ENCODE measurements around the gene CKM. TPM values are rescaled to one million over a fixed set of nuclear protein-coding genes. Genes with fewer than 3 reads are reported as not detected.

CKM gene
- total and polyA plus RNA-seq, 2 experiments from 2014 or later, result 1.0 to 1.3 TPM

DNA sequence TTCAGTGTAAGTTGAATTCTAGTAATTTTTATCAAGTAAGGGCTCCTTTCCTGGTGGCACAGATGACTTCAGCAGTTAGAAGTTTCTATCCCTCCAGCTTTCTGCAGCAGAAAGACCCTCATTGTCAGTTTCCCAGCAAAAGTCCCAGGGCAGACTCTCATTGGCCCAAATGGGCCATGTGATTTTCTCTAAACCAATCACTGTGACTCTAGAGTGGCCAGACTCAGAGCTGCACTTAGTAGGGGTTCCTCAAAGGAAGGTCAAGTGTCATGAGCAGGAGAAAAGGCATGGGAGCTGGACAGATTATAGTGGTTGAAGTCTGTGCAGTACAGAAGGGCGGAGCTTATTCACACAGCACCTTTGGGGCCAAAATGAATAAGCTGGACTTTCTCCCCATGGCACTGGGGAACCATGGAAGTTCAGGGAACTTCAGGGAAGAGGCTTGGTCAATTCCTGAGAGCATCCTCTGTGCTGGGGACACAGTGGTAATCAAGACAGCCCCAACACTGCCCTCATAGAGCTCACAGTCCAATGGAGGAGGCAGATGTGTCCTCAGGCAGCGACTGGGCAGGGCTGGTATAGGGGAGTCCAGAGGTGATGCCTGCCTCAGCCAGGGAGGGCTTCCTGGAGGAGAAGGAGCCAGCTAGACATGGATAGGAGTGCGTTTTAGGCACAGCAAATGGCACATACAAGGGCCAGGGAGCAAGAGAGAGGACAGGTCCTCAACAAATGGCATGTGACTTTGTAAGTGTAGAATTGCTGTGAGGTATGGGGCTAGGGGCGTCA is 18.3 kb downstream of the CKM start:
- no peaks in the 10 kb centered on the region for H3K36me3 ChIP-seq (replicated peaks; ENCODE audit: insufficient read depth, low read depth)
- no peaks in the 10 kb centered on the region for H3K27me3 ChIP-seq
- H3K27ac ChIP-seq, result no peak overlapping the region
- H2AFZ ChIP-seq, result no peak overlapping the region
- H3K9me3 ChIP-seq (ENCODE audit: low read depth), result no peaks in the 10 kb centered on the region
- no peaks in the 10 kb centered on the region for H3K9me2 ChIP-seq (replicated peaks; ENCODE audit: insufficient read depth)
- no peak overlapping the region for H3K4me3 ChIP-seq
- DNase-seq (ENCODE audit: low spot score), result no peak
- H4K20me1 ChIP-seq (ENCODE audit: insufficient read depth, poor library complexity, severe bottlenecking), result no peaks in the 10 kb centered on the region
- H3K4me1 ChIP-seq (ENCODE audit: insufficient read depth), result no peaks in the 10 kb centered on the region
- no peak overlapping the region for H3K4me2 ChIP-seq
- WGBS (ENCODE audit: low lambda C conversion rate, missing lambda C conversion rate), result 83% methylated on average over 4 of the region's 4 CpGs
- TF ChIP-seq EZH2phosphoT487 (IDR thresholded peaks at IDR 0.05; ENCODE audit: low read depth, severe bottlenecking, unreplicated experiment) (no peak), EZH2 (IDR thresholded peaks at IDR 0.05; ENCODE audit: borderline replicate concordance) (no peak)
- TF ChIP-seq, protein P1, sequence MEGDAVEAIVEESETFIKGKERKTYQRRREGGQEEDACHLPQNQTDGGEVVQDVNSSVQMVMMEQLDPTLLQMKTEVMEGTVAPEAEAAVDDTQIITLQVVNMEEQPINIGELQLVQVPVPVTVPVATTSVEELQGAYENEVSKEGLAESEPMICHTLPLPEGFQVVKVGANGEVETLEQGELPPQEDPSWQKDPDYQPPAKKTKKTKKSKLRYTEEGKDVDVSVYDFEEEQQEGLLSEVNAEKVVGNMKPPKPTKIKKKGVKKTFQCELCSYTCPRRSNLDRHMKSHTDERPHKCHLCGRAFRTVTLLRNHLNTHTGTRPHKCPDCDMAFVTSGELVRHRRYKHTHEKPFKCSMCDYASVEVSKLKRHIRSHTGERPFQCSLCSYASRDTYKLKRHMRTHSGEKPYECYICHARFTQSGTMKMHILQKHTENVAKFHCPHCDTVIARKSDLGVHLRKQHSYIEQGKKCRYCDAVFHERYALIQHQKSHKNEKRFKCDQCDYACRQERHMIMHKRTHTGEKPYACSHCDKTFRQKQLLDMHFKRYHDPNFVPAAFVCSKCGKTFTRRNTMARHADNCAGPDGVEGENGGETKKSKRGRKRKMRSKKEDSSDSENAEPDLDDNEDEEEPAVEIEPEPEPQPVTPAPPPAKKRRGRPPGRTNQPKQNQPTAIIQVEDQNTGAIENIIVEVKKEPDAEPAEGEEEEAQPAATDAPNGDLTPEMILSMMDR (IDR thresholded peaks at IDR 0.05; ENCODE audit: poor library complexity), result no peak
- H3K79me2 ChIP-seq, result no peaks in the 10 kb centered on the region

DNA sequence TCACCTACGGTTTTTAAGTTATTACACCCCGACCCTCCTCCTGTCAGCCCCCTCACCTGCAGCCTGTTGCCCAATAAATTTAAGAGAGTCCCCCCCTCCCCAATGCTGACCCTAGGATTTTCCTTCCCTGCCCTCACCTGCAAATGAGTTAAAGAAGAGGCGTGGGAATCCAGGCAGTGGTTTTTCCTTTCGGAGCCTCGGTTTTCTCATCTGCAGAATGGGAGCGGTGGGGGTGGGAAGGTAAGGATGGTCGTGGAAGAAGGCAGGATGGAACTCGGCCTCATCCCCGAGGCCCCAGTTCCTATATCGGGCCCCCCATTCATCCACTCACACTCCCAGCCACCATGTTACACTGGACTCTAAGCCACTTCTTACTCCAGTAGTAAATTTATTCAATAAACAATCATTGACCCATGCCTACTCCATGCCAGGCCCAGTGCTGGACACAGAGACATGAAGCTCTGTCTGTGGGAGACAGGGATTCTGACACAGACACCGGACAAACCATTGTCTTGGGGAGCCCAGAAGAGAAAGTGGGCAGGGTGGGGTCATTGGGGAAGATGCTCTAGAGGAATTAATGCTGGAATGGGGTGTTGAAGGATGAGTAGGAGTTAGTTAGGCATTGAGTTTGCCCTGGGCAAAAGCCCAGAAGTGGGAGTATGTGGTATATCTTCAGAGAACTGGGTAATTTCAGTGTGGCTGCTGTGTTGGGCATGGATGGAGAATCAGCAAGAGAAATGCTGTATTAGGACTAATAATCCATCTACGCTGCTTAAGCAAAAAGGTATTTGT is 19.2 kb downstream of the CKM start:
- H3K4me2 ChIP-seq, result no peak overlapping the region
- no peaks in the 10 kb centered on the region for H3K79me2 ChIP-seq
- H3K27me3 ChIP-seq, result no peaks in the 10 kb centered on the region
- no peak overlapping the region for H3K4me3 ChIP-seq
- no peaks in the 10 kb centered on the region for H3K9me3 ChIP-seq (ENCODE audit: low read depth)
- 95% methylated on average over 12 of the region's 12 CpGs for WGBS (ENCODE audit: low lambda C conversion rate, missing lambda C conversion rate)
- no peak overlapping the region for H3K27ac ChIP-seq
- H2AFZ ChIP-seq, result no peak overlapping the region
- no peak for TF ChIP-seq EZH2phosphoT487 (IDR thresholded peaks at IDR 0.05; ENCODE audit: low read depth, severe bottlenecking, unreplicated experiment)
- TF ChIP-seq EZH2 (IDR thresholded peaks at IDR 0.05; ENCODE audit: borderline replicate concordance), result no peak
- TF ChIP-seq, protein P1 (IDR thresholded peaks at IDR 0.05; ENCODE audit: poor library complexity), result no peak
- no peak for DNase-seq (ENCODE audit: low spot score)
- no peaks in the 10 kb centered on the region for H3K36me3 ChIP-seq (replicated peaks; ENCODE audit: insufficient read depth, low read depth)
- no peaks in the 10 kb centered on the region for H3K9me2 ChIP-seq (replicated peaks; ENCODE audit: insufficient read depth)
- H3K4me1 ChIP-seq (ENCODE audit: insufficient read depth), result no peaks in the 10 kb centered on the region
- H4K20me1 ChIP-seq (ENCODE audit: insufficient read depth, poor library complexity, severe bottlenecking), result no peaks in the 10 kb centered on the region

DNA sequence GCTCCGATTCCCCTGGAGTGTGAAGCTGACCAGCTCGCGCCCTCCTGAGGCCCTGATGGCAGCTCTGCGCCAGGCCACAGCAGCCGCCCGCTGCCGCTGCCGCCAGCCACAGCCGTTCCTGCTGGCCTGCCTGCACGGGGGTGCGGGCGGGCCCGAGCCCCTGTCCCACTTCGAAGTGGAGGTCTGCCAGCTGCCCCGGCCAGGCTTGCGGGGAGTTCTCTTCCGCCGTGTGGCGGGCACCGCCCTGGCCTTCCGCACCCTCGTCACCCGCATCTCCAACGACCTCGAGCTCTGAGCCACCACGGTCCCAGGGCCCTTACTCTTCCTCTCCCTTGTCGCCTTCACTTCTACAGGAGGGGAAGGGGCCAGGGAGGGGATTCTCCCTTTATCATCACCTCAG is 20.3 kb downstream of the CKM start:
- Histone ChIP-seq H3K27me3 (no peaks in the 10 kb centered on the region), H3K27ac (no peak overlapping the region), H3K4me3 (no peak overlapping the region), H3K4me1 (ENCODE audit: insufficient read depth) (no peaks in the 10 kb centered on the region), H2AFZ (no peak overlapping the region), H3K9me3 (ENCODE audit: low read depth) (no peaks in the 10 kb centered on the region), H4K20me1 (ENCODE audit: insufficient read depth, poor library complexity, severe bottlenecking) (no peaks in the 10 kb centered on the region), H3K4me2 (no peak overlapping the region), H3K79me2 (no peaks in the 10 kb centered on the region), H3K36me3 (replicated peaks; ENCODE audit: insufficient read depth, low read depth) (no peaks in the 10 kb centered on the region), H3K9me2 (replicated peaks; ENCODE audit: insufficient read depth) (no peaks in the 10 kb centered on the region)
- TF ChIP-seq EZH2 (IDR thresholded peaks at IDR 0.05; ENCODE audit: borderline replicate concordance) (no peak), EZH2phosphoT487 (IDR thresholded peaks at IDR 0.05; ENCODE audit: low read depth, severe bottlenecking, unreplicated experiment) (no peak)
- TF ChIP-seq, protein P1 (IDR thresholded peaks at IDR 0.05; ENCODE audit: poor library complexity), result no peak
- WGBS (ENCODE audit: low lambda C conversion rate, missing lambda C conversion rate), result 98% methylated on average over 26 of the region's 27 CpGs
- DNase-seq (ENCODE audit: low spot score), result no peak

Measured in hepatocyte (in vitro differentiated cells).